Body of pancreas (tissue), 4 donors: ENCODE results near the gene REG3G.

Experiments used
- CTCF ChIP-seq, 7 experiments: fragments of 450-650 bp in 4 of 7; fragments of 200-600 bp in 3 of 7; sonication (generic) in 3 of 7; IDR thresholded peaks; one replicate each; pipeline ENCODE4 v1.5.1; 2016 to 2019; ENCODE audit warnings: antibody characterized with exemption in 7 of 7
- POLR2A ChIP-seq, 3 donors: fragments of 450-650 bp; IDR thresholded peaks; one replicate each; pipeline ENCODE4 v1.6.1; 2016; ENCODE audit warnings: antibody characterized with exemption in 3 of 3, mild to moderate bottlenecking in 2 of 3

- TF ChIP-seq CTCF (IDR thresholded peaks at IDR 0.05) (no peak), POLR2A (IDR thresholded peaks at IDR 0.05) (no peak)
Measured at GRCh38 chr2:79005216-79005615, 20.3 kb upstream of the REG3G start.
